Uterus (tissue), 4 donors: ENCODE data around the gene BRINP3. TPM values are rescaled to one million over a fixed set of nuclear protein-coding genes. Genes with fewer than 3 reads are reported as not detected.

Source experiments
- DNase-seq, 2 donors: peaks; one replicate each; pipeline ENCODE4 v3.0.0-alpha.2; 2019 to 2020
- H3K27ac ChIP-seq, 2 donors: fragments of 200-600 bp; sonication (generic); 1 replicate in 1 of 2; 2 replicates in 1 of 2; pipeline ENCODE4 v1.5.1; 2016 to 2018
- H3K27me3 ChIP-seq, 2 donors: fragments of 200-600 bp; sonication (generic); one replicate each; pipeline ENCODE4 v1.5.1; 2018 to 2019; ENCODE audit warnings: control low read depth in 1 of 2
- H3K36me3 ChIP-seq, 2 donors: fragments of 200-600 bp; sonication (generic); one replicate each; pipeline ENCODE4 v1.5.1; 2019; ENCODE audit warnings: control low read depth in 1 of 2
- H3K4me1 ChIP-seq, 2 donors: fragments of 200-600 bp; sonication (generic); one replicate each; pipeline ENCODE4 v1.5.1; 2018 to 2019; ENCODE audit warnings: control low read depth in 1 of 2
- H3K4me3 ChIP-seq, 2 donors: fragments of 200-600 bp; sonication (generic); 1 replicate in 1 of 2; 2 replicates in 1 of 2; pipeline ENCODE4 v1.5.1; 2018 to 2019; ENCODE audit warnings: mild to moderate bottlenecking in 1 of 2
- H3K9me3 ChIP-seq, 2 donors: fragments of 200-600 bp; sonication (generic); one replicate each; pipeline ENCODE4 v1.5.1; 2019; ENCODE audit warnings: control low read depth in 1 of 2
- POLR2A ChIP-seq, 2 donors: fragments of 450-650 bp; IDR thresholded peaks; one replicate each; pipeline ENCODE4 v1.6.1; 2016; ENCODE audit warnings: antibody characterized with exemption in 2 of 2, mild to moderate bottlenecking in 1 of 2, moderate library complexity in 1 of 2
- intact Hi-C: fragments of 100-400 bp; cut with DNase I; formaldehyde crosslinking; loops from one replicate; pipeline ENCODE4 v1.15.1; 2023; ENCODE audit warnings: low total_unique reads
- total RNA-seq, 4 donors: library from RNA; depleted of rRNA in 3 of 4; stranded (reverse); fragments of >200 nt in 3 of 4; gene quantifications; one replicate each; pipeline versions ENCODE4 v1.1.0 to v1.2.4, GENCODE V29; 2014 to 2023
- TF ChIP-seq, protein P1 (sequence below), 4 experiments: fragments of 200-600 bp in 2 of 4; fragments of 450-650 bp in 2 of 4; sonication (generic) in 2 of 4; IDR thresholded peaks; one replicate each; pipeline ENCODE4 v1.5.1; 2016 to 2019; ENCODE audit warnings: antibody characterized with exemption in 4 of 4, mild to moderate bottlenecking in 2 of 4, moderate library complexity in 1 of 4
- donor health status: DM: yes; HTN: yes; CAD: no.

The BRINP3 gene
- total RNA-seq, 4 donors from 2014 or later: under 0.01 to 39.7 (median 0.76) TPM; not detected in 1

DNA sequence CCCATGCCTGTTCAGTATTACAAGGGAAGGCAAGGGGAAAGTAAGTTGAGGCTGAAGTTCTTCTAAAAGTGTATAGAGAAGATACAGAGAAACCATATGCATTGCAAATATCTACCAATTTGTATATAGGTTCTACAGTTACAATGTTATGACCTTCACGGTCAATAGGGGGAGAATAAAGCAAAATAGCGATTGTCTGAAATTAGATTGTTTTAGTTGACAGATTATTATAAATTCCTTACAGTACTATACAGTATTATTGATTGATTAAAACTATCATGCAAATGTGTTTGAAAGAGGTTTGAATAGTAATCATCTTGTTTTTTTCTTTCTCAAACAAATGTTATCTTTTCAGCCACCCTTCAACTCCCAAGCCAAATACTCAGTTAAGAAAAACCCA, 13.7 kb upstream of the BRINP3 start:
- H3K36me3 ChIP-seq: no peaks in the 10 kb centered on the region
- no peak overlapping the region for H3K27ac ChIP-seq
- H3K4me3 ChIP-seq: no peak overlapping the region
- H3K4me1 ChIP-seq: no peaks in the 10 kb centered on the region
- TF ChIP-seq, protein P1, sequence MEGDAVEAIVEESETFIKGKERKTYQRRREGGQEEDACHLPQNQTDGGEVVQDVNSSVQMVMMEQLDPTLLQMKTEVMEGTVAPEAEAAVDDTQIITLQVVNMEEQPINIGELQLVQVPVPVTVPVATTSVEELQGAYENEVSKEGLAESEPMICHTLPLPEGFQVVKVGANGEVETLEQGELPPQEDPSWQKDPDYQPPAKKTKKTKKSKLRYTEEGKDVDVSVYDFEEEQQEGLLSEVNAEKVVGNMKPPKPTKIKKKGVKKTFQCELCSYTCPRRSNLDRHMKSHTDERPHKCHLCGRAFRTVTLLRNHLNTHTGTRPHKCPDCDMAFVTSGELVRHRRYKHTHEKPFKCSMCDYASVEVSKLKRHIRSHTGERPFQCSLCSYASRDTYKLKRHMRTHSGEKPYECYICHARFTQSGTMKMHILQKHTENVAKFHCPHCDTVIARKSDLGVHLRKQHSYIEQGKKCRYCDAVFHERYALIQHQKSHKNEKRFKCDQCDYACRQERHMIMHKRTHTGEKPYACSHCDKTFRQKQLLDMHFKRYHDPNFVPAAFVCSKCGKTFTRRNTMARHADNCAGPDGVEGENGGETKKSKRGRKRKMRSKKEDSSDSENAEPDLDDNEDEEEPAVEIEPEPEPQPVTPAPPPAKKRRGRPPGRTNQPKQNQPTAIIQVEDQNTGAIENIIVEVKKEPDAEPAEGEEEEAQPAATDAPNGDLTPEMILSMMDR (IDR thresholded peaks at IDR 0.05): no peak
- TF ChIP-seq POLR2A (IDR thresholded peaks at IDR 0.05): no peak
- no peaks in the 10 kb centered on the region for H3K9me3 ChIP-seq
- H3K27me3 ChIP-seq: no peaks in the 10 kb centered on the region
- DNase-seq: no peak
- intact Hi-C loops: no loop called here

DNA sequence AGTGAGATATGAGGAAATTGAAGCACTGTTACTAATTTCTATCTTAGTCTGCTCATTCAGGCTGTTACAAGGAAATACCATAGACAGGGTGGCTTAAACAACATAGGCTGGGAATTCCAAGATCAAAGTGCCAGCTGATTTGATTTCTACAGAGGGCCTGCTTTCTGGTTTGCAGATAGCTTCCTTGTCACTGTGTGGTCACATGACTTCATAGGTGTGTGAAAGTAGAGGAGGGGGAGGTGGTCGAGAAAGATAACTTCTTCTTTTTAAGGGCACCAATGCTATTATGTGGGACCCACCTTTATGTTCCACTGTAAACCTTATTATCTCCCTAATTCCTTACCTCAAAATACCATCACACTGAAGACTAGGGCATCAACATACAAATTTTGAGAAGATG, 6.4 kb upstream of the BRINP3 start:
- H3K4me1 ChIP-seq: no peaks in the 10 kb centered on the region
- peaks cover 0 to 1% of the 10 kb centered on the region in 2 donors for H3K27me3 ChIP-seq
- intact Hi-C loops: no loop called here
- DNase-seq: no peak
- no peaks in the 10 kb centered on the region for H3K9me3 ChIP-seq
- H3K36me3 ChIP-seq: no peaks in the 10 kb centered on the region
- no peak overlapping the region for H3K27ac ChIP-seq
- no peak overlapping the region for H3K4me3 ChIP-seq
- no peak for TF ChIP-seq POLR2A (IDR thresholded peaks at IDR 0.05)
- TF ChIP-seq, protein P1 (IDR thresholded peaks at IDR 0.05): no peak

DNA sequence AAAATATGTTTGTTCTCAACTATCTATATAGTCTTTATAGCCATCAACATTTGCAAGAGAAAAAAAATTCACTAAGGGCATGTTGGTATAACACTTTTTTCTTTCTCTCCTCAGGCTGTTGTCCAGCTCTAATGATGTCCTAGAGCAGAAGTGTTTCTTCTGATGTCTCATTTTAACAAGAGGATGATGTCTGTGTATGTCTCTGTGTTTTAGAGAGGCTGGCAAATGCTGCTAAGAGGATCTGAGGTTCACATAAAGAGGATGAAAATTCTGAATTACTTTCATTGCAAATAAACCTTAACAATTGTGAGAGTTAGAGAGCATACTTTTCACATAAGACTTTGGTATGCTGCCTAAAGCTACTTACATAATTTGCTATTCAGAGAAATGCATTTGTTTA, 2.6 kb upstream of the BRINP3 start:
- Histone ChIP-seq H3K4me3 (no peak overlapping the region), H3K27me3 (peaks cover 0 to 13% of the 10 kb centered on the region in 2 donors), H3K4me1 (no peaks in the 10 kb centered on the region), H3K36me3 (no peaks in the 10 kb centered on the region), H3K27ac (no peak overlapping the region), H3K9me3 (no peaks in the 10 kb centered on the region)
- intact Hi-C loops: no loop called here
- DNase-seq: no peak
- no peak for TF ChIP-seq POLR2A (IDR thresholded peaks at IDR 0.05)
- TF ChIP-seq, protein P1 (IDR thresholded peaks at IDR 0.05): no peak

DNA sequence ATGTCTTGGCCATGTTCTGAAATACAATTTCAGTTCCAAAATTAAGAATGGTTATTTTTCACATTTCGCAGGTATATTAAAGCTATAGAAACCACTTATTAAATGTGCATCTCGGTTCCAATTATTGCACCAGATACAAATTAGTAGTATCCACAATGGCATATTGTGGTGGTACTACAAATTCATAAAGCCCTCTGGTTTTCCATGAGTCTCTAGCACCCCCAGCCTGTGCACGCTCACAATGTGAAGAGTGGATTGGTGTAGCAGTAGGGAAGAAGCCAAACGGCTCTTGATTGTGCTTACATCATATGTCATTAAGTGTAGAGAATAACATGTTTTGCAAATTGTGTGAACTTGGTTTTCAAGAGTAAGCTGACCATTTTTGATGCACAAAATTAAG, 1.9 kb upstream of the BRINP3 start:
- Histone ChIP-seq H3K27ac (no peak overlapping the region), H3K4me3 (no peak overlapping the region), H3K27me3 (peaks cover 0 to 19% of the 10 kb centered on the region in 2 donors), H3K9me3 (no peaks in the 10 kb centered on the region), H3K36me3 (no peaks in the 10 kb centered on the region), H3K4me1 (no peaks in the 10 kb centered on the region)
- TF ChIP-seq, protein P1 (IDR thresholded peaks at IDR 0.05): no peak
- no peak for TF ChIP-seq POLR2A (IDR thresholded peaks at IDR 0.05)
- no peak for DNase-seq
- intact Hi-C loops: no loop called here

DNA sequence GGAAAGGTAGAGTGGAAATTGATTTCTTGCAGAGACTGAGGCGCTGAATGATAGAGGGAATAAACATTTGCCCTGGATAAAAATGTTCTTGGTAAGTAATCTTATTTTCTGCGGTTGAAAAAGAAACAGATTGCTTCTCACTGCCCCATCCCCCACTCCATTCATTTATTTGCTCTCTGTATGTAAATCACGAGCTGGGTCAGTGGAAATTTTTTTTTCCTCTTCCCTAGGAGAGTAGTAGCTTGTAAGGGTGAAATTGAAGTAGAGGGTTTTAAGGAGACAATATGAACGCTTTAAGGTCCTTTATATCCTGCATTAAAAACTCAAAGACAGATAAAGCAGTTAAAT, 1.4 kb upstream of the BRINP3 start:
- DNase-seq: no peak
- Histone ChIP-seq H3K4me3 (peak overlapping the region in 1 of 2 donors; percentile 11), H3K4me1 (no peaks in the 10 kb centered on the region), H3K9me3 (no peaks in the 10 kb centered on the region), H3K27ac (no peak overlapping the region), H3K27me3 (peaks cover 0 to 23% of the 10 kb centered on the region in 2 donors), H3K36me3 (no peaks in the 10 kb centered on the region)
- TF ChIP-seq POLR2A (IDR thresholded peaks at IDR 0.05): no peak
- TF ChIP-seq, protein P1 (IDR thresholded peaks at IDR 0.05): no peak
- intact Hi-C loops: no loop called here
